Caco-2 (cell line): ENCODE measurements around the gene RAB11FIP4. TPM values are rescaled to one million over a fixed set of nuclear protein-coding genes. Genes with fewer than 3 reads are reported as not detected.
"Not testable (repeated sequence)": the region's sequence is repeated elsewhere in the genome, so short reads cannot be mapped to it uniquely, and the experiment has no call there.

Source experiments
- BruUV-seq: library from RNA; stranded (reverse); fragments of 400-500 nt; replicated peaks from 2 replicates; lab custom pipeline; 2021; lab: Mats Ljungman, UMichigan
- CTCF ChIA-PET: fragments of 300-600 bp; sonication (Branson Sonifier 250); formaldehyde crosslinking; loops from one replicate; lab custom pipeline; 2022; ENCODE audit warnings: antibody characterized with exemption; lab: Charles Lee
- POLR2A ChIA-PET: fragments of 300-600 bp; sonication (Branson Sonifier 250); formaldehyde crosslinking; loops from one replicate; lab custom pipeline; 2022; ENCODE audit warnings: antibody characterized with exemption; lab: Charles Lee
- DNase-seq, 2 experiments: peaks; one replicate each; pipeline versions ENCODE4 v3.0.0 to v3.0.0-alpha.2; 2020 to 2022
- H3K27me3 ChIP-seq: replicated peaks from 2 replicates; pipeline ENCODE4 v1.6.0; 2011; ENCODE audit warnings: low read length; ENCODE audit not compliant: control insufficient read depth, insufficient read depth
- H3K36me3 ChIP-seq: 2 replicates; pipeline ENCODE4 v1.5.1; 2011; ENCODE audit warnings: low read length; ENCODE audit not compliant: control insufficient read depth, insufficient read depth
- H3K4me1 ChIP-seq: fragments of 250-450 bp; sonication (Bioruptor Pico); 2 replicates; pipeline ENCODE4 v1.5.1; 2020; ENCODE audit warnings: mild to moderate bottlenecking
- H3K4me3 ChIP-seq: 2 replicates; pipeline ENCODE4 v1.5.1; 2011; ENCODE audit warnings: low read depth, mild to moderate bottlenecking, control low read depth, low read length
- H3K9me3 ChIP-seq: fragments of 250-450 bp; sonication (Bioruptor Pico); 2 replicates; pipeline ENCODE4 v1.5.1; 2020; ENCODE audit warnings: mild to moderate bottlenecking, moderate library complexity
- H3K27ac Mint-ChIP-seq: one replicate; pipeline ENCODE4 v1.8.0; 2022; ENCODE audit warnings: mixed read lengths; ENCODE audit not compliant: unreplicated experiment
- H3K27me3 Mint-ChIP-seq: one replicate; pipeline ENCODE4 v1.8.0; 2022; ENCODE audit warnings: mixed read lengths; ENCODE audit not compliant: insufficient read depth, unreplicated experiment
- H3K36me3 Mint-ChIP-seq: one replicate; pipeline ENCODE4 v1.8.0; 2022; ENCODE audit warnings: mild to moderate bottlenecking, mixed read lengths; ENCODE audit not compliant: insufficient read depth, unreplicated experiment
- H3K4me1 Mint-ChIP-seq: one replicate; pipeline ENCODE4 v1.8.0; 2022; ENCODE audit warnings: low read depth, mixed read lengths; ENCODE audit not compliant: unreplicated experiment
- H3K4me3 Mint-ChIP-seq: one replicate; pipeline ENCODE4 v1.8.0; 2022; ENCODE audit warnings: mild to moderate bottlenecking, moderate library complexity, mixed read lengths; ENCODE audit not compliant: unreplicated experiment
- H3K9me3 Mint-ChIP-seq: one replicate; pipeline ENCODE4 v1.8.0; 2022; ENCODE audit warnings: mixed read lengths; ENCODE audit not compliant: unreplicated experiment
- intact Hi-C: fragments of 100-400 bp; cut with micrococcal nuclease; formaldehyde crosslinking; loops from one replicate; pipeline ENCODE4 v1.10.0; 2022; ENCODE audit not compliant: unreplicated experiment
- total RNA-seq: library from RNA; stranded (reverse); gene quantifications from 2 replicates; pipeline ENCODE4 v1.2.3, GENCODE V29; 2022
- TF ChIP-seq, protein P1 (sequence below), 2 experiments: fragments of 200-600 bp in 1 of 2; IDR thresholded peaks; 1 replicate in 1 of 2; 2 replicates in 1 of 2; pipeline versions ENCODE4 v1.5.1 to v1.8.0; 2011 to 2022; ENCODE audit warnings: antibody characterized with exemption in 1 of 2, control low read depth in 1 of 2, inconsistent platforms in 1 of 2, low read depth in 1 of 2, low read length in 1 of 2, mild to moderate bottlenecking in 1 of 2, moderate library complexity in 1 of 2; ENCODE audit not compliant: insufficient read depth in 1 of 2, severe bottlenecking in 1 of 2, unreplicated experiment in 1 of 2

The RAB11FIP4 gene
- total RNA-seq, 1 experiment from 2014 or later, result 90.3 TPM

DNA sequence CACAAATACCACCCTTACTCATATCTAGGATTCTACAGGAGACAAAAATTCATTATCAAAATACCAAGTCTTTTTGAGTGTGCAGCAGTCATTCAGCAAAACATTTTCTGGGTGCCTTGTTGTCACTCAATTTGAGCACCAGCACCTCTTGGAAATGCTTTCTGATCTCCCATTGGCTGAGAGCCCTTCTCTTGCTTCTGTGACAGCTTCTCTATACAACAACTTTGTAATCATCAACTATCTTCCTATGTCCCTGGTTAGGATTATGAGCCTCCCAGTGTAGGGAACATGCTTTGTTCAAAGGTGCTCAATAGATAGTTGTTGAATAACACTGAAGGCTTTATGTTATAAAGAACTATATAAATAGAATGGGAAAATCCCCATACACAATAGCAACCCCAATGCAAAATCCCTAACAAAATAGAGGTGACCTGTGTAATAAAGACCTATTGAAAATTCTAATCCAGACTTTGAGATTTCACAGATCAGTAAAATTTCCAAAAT is 10.3 kb upstream of the RAB11FIP4 start:
- H3K27ac Mint-ChIP-seq, result no peak overlapping the region
- H3K27me3 ChIP-seq, result no peaks in the 10 kb centered on the region
- H3K4me1 Mint-ChIP-seq, result no peaks in the 10 kb centered on the region
- BruUV-seq, result no TSS peak
- no peak for DNase-seq
- no peak overlapping the region for H3K4me3 ChIP-seq
- H3K27me3 Mint-ChIP-seq, result no peaks in the 10 kb centered on the region
- CTCF ChIA-PET, result no interaction called here
- no peaks in the 10 kb centered on the region for H3K4me1 ChIP-seq
- intact Hi-C loops, result no loop called here
- TF ChIP-seq, protein P1, sequence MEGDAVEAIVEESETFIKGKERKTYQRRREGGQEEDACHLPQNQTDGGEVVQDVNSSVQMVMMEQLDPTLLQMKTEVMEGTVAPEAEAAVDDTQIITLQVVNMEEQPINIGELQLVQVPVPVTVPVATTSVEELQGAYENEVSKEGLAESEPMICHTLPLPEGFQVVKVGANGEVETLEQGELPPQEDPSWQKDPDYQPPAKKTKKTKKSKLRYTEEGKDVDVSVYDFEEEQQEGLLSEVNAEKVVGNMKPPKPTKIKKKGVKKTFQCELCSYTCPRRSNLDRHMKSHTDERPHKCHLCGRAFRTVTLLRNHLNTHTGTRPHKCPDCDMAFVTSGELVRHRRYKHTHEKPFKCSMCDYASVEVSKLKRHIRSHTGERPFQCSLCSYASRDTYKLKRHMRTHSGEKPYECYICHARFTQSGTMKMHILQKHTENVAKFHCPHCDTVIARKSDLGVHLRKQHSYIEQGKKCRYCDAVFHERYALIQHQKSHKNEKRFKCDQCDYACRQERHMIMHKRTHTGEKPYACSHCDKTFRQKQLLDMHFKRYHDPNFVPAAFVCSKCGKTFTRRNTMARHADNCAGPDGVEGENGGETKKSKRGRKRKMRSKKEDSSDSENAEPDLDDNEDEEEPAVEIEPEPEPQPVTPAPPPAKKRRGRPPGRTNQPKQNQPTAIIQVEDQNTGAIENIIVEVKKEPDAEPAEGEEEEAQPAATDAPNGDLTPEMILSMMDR (IDR thresholded peaks at IDR 0.05; ENCODE audit: insufficient read depth in 1 of 2, low read depth in 1 of 2, low read length in 1 of 2, severe bottlenecking in 1 of 2, unreplicated experiment in 1 of 2), result no peak
- H3K4me3 Mint-ChIP-seq, result no peak overlapping the region
- H3K36me3 ChIP-seq, result no peaks in the 10 kb centered on the region; the same call in 1 of the 2 replicates
- H3K36me3 Mint-ChIP-seq, result peaks cover 28% of the 10 kb centered on the region
- H3K9me3 Mint-ChIP-seq, result no peaks in the 10 kb centered on the region
- POLR2A ChIA-PET, result no interaction called here
- H3K9me3 ChIP-seq, result no peaks in the 10 kb centered on the region

DNA sequence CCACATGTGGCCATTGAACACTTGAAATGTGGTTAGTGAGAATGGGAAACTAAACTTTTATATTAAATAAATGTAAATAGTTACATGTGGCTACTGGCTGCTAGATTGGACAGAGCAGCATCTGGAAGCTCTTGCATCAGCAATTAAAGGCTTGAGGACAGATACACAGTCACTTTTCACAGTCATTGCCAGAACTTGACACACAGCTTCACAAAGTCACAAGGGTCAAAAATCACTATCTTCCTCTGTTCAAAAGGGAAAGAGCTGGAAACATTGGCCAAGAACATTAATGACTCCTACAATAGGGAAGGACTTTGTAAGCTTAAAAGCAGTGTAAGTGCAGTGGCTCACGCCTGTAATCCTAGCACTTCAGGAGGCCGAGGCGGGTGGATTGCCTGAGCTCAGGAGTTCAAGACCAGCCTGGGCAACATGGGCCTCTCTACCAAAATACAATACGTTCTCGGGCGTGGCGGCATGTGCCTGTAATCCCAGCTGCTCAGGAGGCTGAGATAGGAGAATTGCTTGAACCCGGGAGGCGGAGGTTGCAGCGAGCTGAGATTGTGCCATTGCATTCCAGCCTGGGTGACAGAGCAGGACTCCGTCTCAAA is 8.7 kb upstream of the RAB11FIP4 start:
- H3K36me3 ChIP-seq, DNase-seq, H3K9me3 ChIP-seq, H3K27me3 ChIP-seq, H3K9me3 Mint-ChIP-seq, H3K4me3 Mint-ChIP-seq, H3K4me1 Mint-ChIP-seq, H3K4me1 ChIP-seq, H3K4me3 ChIP-seq, H3K27ac Mint-ChIP-seq, CTCF ChIA-PET, intact Hi-C loops, POLR2A ChIA-PET, H3K27me3 Mint-ChIP-seq, BruUV-seq: not testable (repeated sequence)
- peaks cover 22% of the 10 kb centered on the region for H3K36me3 Mint-ChIP-seq

DNA sequence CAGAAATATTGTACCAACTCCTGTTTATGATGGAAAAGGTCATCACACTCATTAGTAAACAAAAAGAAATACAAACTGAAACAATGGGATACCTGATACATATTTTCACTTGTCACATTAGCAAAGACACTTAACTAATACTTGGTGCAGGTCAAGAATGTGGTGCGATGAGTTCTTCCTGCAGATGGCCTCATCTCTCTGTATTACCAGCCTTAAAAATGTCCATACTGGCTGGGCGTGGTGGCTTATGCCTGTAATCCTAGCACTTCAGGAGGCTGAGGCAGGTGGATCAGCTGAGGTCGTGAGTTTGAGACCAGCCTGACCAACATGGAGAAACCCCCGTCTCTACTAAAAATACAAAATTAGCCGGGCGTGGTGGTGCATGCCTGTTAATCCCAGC is 8.0 kb upstream of the RAB11FIP4 start:
- H3K36me3 ChIP-seq, BruUV-seq, H3K9me3 Mint-ChIP-seq, H3K4me3 Mint-ChIP-seq, intact Hi-C loops, H3K27me3 ChIP-seq, POLR2A ChIA-PET, CTCF ChIA-PET, H3K27me3 Mint-ChIP-seq, H3K4me1 ChIP-seq, H3K9me3 ChIP-seq, H3K27ac Mint-ChIP-seq, H3K4me3 ChIP-seq, H3K4me1 Mint-ChIP-seq: not testable (repeated sequence)
- H3K36me3 Mint-ChIP-seq, result peaks cover 18% of the 10 kb centered on the region
- DNase-seq, result peak in 1 of 2 experiments; percentile 32

DNA sequence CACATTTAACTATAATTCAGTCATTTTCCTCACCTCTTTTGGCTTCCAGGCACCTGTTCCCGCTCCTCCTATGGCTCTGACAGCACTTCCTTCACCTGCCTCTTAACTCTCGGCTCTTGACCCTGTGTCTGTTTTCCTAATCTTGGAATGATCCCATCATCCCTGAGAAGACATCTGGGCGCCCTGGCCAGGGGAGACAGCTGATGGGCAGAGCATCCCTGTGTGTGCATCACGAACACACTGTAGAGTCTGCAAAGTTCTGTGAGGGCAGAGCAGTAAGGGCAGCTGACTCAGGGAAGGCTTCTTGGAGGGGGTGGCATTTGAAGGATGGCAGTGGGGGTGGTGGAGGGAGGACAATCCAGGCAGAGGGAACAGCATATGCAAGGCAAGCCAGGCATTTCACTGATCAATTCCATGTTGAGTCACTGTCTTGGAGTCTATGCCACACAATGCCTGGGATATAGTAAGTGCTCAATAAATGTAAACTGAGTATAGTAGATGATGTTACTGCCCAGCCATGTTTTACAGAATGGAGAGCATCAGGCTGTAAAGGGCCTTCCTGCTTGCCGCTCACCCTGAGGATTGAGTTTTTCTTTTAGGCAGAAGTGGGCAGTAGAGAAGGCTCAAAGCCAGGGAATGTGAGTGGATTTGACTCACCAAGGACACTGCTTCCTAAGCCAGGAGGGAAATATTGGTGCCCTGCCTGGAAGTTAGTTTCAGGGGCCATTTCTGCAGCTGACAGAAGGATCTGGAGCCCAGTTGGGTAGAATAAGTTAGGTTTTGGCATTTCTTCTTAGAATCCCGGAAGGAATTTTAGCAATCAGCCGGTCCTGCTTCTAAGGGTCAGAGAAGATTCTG is 5.8 kb upstream of the RAB11FIP4 start:
- H3K4me3 Mint-ChIP-seq, result no peak overlapping the region
- DNase-seq, result no peak
- H3K9me3 ChIP-seq, result no peaks in the 10 kb centered on the region
- peaks cover 8% of the 10 kb centered on the region for H3K27me3 Mint-ChIP-seq
- H3K9me3 Mint-ChIP-seq, result no peaks in the 10 kb centered on the region
- H3K4me1 Mint-ChIP-seq, result no peaks in the 10 kb centered on the region
- ChIA-PET CTCF (no interaction called here), POLR2A (no interaction called here)
- no peak overlapping the region for H3K4me3 ChIP-seq
- H3K27me3 ChIP-seq, result no peaks in the 10 kb centered on the region
- peaks cover 14% of the 10 kb centered on the region for H3K36me3 Mint-ChIP-seq
- TF ChIP-seq, protein P1 (IDR thresholded peaks at IDR 0.05; ENCODE audit: insufficient read depth in 1 of 2, low read depth in 1 of 2, low read length in 1 of 2, severe bottlenecking in 1 of 2, unreplicated experiment in 1 of 2), result no peak
- intact Hi-C loops, result no loop called here
- H3K4me1 ChIP-seq, result no peaks in the 10 kb centered on the region
- H3K36me3 ChIP-seq, result no peaks in the 10 kb centered on the region; the same call in 1 of the 2 replicates
- H3K27ac Mint-ChIP-seq, result no peak overlapping the region
- no TSS peak for BruUV-seq
